NCI-H748 (cell line): ENCODE data around the gene EIF3C.
"Not testable (repeated sequence)": the region's sequence is repeated elsewhere in the genome, so short reads cannot be mapped to it uniquely, and the experiment has no call there.

Experiments
- DNase-seq: peaks from one replicate; lab custom pipeline; 2025; ENCODE audit not compliant: unreplicated experiment; lab: John Stamatoyannopoulos, UW

EIF3C gene

DNA sequence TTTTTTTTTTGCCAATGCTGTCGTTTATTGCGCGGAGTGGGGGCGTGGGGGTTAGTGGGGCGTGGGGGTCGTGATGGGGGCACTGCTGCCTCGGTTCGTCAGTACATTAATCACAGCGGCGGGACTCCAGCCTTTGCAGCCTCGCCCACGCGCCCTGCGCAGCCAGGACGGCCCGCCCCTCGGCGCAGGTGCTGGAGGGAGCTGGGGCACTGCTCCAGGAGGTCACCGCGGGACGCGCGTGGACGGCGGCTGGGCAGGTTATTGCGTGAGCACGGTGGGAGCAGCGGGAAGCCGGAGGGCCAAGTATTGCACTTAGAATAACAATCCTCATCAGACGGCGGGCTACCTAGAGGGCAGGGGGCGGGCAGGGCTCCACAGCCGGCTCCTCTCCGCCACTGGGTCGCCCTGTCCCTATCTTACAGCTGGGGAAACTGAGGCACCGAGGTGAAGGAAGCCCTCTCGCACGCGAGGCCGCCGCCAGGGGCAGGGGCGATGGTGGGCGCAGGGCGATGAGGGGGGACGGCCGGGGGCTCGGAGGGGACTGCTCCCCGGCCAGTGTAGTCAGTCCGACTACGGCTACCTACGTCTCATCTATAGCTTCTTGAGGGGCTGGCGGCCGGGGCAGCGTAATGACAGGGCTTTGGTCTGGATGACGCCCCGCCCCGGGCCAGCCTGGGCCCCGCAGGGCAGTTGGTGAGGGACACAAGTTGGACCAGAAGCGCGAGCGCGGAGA, 35.5 kb downstream of the EIF3C start:
- not testable (repeated sequence) for DNase-seq

DNA sequence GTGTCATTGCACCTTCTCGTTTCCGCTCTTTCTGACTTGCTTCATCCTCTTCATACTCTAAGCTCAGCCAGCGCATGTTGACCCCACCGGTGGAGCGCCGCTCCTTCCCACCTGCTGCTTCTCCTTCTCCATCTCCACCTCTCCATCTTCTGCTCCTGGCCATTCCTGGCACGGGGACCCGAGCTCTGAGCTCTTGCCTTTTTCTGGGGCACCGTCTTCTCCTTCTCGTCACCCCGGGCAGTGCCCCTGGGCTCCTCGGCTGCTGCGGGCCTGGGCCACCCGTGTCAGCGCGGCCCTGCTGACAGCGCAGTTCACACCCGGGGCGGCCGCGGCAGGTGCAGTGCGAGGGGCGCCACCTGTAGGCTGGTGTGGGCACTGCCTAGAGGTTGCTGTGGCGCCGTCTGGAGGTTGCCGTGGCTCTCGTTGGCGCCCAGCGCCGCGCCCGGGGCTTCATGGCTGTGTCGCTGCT, 38.8 kb downstream of the EIF3C start:
- DNase-seq = not testable (repeated sequence)

DNA sequence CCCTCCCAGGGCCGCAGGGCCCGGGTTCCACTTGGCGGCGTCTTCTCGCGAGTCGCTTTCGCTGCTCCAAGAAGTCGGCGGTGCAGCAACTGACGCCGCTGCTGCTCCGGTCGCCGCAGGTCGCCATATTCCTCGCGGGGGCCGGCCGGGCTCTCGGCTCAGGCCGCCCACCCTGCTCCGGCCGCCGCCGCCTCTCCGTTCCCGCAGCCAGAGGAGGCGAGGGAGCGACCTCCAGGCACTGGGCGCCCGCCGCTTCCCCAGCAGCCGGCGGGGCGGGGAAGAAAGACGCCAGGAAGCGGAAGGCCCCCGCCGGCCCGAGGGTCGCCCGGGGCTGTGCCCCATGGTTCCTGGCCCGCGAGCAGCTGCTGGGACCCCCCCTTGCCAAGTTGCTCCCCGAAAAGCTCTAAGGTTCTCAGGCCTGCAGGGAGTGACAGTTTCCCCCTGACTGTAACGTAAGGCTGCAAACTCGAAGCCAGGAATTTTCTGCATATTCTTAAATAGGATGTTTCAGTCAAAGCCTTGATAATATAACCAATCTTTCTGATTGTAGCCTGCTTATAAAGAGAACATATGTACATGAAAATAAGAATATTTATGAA, 39.3 kb downstream of the EIF3C start:
- DNase-seq = not testable (repeated sequence)

DNA sequence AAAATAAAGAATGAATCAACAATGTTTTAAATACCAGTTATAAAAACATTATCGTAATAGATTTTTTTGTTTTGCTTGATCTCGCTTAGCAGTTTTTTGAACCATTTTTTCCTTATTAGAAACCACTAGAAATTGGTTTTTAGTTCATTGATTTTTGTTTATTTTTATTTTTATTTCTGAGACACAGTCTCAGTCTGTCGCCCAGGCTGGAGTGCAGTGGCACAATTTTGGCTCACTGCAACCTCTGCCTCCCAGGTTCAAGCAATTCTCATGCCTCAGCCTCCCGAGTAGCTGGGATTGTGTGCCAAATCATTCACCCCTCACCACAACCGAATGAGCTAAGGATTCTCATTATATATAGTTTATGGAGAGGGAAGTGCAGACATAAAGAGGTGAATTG, 40.2 kb downstream of the EIF3C start, which contains the start of gene NPIPB9:
Gene NPIPB9, plus strand, starts transcription at position 301 of the 400 bp plus-strand sequence.
- DNase-seq = not testable (repeated sequence)

DNA sequence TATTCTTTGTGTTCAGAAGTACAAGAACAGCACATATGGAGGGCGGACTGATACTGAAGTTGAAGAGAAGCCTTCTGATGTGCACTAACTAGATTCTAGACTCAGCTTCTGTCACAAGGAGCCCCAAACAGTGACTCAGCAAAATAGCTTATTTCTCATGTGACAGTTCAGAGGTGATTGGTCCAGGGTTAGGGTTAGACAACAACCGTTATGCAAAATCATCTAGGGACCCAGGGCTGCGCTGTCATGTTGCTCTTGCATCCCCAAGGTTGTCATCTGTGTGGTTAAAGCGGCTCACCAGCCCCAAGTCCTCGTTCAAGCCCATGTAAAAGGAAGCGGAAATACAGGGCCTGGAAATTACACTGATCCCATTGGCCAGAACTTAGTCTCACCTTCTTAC, 70.4 kb downstream of the EIF3C start:
- not testable (repeated sequence) for DNase-seq

DNA sequence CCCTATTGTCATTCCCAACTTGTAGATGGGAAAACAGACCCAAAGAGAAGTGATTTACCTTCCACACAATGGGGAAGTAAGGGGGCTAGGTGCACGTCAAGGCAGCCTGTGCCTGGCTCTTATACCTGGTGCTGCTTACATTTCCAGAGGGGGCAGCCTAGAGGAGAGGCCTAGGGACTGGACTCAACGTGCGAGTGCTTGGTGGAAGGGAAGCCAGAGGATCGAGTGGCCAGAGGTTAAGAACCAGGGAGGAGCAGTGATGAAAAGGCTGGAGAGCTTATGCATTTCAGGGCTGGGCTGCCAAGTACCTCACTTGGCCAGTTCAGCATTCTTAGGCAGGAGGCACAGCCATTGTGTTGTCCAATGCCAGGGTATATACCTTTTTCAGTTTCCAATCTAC, 71.1 kb downstream of the EIF3C start:
- not testable (repeated sequence) for DNase-seq
